GM21723 (cell line): Measurements from ENCODE around the gene LMNTD1.
"Not testable (repeated sequence)": the region's sequence is repeated elsewhere in the genome, so short reads cannot be mapped to it uniquely, and the experiment has no call there.

Experiments used
- ATAC-seq: cut with Tn5 transposase; IDR thresholded peaks from one replicate; pipeline ENCODE4 v1.9.1; 2021; ENCODE audit warnings: mild to moderate bottlenecking, moderate library complexity; ENCODE audit not compliant: unreplicated experiment

LMNTD1 gene, protein sequence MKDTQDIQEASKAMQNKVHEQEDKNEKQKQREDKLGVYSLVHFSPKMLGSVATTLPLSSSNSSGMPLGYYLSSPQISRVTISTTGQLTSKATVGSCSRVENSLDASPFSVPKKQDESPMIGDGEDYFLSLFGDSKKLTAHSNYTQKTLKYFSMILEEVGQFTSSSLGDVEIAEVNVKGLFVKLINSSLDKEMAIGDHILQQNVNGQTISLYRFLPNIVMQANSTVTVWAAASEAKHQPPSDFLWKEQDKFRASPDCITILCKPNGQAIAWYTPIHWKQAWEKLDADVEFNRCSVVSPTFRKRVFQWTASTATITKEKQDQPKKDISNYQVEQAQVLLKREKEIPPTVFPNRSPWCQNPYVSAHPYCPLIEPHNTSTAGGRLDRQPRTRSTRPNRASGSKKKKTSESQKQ

DNA sequence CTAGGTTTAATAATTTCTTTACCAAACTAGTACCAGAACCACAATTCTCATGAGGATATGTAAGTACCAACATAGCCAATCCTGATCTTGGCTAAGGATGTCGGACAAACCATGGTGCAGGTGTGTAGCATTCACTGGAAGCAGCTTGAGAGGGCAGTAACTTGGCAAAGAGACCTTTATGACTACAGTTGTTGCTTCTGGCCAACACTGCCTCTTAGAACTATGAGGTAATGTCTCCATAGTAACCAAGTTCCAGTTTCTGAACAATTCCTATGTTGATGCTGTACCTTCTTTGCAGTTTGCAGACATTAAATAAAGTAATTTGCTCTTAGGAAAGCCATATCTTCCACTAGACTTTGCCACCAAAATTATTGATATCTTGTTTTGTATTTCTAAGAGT lies at the start of gene LMNTD1:
Gene LMNTD1 (minus strand): TSS at position 186 of the 400 bp plus-strand sequence. CDS start 324 bp downstream, outside the sequence.
- no peak for ATAC-seq

DNA sequence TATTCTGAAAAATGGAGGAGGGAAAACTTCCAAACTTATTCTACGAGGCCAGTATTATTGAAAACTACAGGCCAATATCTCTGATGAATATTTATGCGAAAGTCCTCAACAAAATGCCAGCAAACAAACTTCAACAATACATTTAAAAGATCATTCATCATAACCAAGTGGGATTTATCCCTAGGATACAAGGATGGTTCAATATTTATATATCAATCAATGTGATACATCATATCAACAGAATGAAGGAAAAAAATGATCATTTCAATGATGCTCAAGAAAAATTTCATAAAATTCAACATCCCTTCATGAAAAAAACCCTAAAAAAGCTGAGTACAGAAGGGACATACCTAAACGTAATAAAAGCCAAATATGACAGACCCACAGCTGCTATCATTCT lies 45.9 kb upstream of the LMNTD1 start:
- ATAC-seq = no peak

DNA sequence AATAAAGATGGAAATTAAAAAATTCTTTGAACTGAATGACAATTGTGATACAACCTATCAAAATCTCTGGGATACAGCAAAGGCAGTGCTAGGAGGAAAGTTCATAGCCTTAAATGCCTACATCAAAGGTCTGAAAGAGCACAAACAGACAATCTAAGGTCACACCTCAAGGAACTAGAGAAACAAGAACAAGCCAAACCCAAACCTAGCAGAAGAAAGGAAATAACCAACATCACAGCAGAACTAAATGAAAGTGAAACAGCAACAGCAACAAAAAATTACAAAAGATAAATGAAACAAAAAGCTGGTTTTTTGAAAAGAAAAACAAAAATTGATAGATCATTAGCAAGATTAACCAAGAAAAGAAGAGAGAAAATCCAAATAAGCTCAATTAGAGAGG lies 42.4 kb upstream of the LMNTD1 start:
- not testable (repeated sequence) for ATAC-seq

DNA sequence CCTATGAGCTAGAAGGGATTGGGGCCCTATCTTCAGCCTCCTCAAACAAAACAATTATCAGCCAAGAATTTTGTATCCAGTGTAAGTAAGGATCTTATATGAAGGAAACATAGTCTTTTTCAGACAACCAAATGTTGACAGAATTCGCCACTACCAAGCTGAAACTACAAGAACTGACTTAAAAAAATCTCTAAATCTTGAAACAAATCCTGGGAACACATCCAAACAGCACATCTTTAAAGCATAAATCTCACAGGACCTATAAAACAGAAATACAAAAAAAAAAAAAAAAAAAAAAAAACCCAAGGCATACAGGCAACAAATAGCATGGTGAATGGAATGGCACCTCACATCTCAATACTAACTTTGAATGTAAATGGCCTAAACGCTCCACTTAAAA lies 41.3 kb upstream of the LMNTD1 start:
- no peak for ATAC-seq

DNA sequence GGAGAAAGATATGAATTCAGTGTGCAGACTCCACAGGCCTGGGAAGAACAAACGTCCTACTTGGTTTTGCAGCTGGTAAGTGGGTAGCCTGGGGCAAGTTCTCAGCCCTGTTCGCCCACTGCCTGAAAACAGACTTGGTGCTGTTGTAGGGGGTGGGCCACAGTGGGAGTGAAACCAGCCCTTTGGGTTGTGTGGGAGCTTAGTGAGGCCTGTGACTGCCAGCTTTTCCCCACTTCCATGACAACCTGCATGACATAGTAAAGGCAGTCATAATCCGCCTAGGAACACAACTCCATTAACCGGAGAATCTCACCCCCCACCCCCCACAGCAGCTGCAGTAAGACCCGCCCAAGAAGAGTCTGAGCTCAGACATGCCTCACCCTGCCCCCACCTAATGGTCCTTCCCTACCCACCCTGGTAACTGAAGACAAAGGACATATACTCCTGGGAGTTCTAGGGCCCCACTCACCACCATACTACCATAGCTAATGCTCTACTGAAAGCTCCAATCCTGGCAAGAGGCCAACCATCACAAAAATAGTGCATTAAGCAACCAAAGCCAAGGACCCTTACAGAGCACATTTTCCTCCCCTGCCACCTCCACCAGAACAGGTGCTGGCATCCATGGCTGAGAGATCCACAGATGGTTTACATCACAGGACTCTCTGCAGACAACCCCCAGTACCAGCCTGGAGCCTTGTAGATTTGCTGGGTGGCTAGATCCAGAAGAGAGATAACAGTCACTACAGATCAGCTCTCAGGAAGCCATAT lies 39.8 kb upstream of the LMNTD1 start:
- no peak for ATAC-seq

DNA sequence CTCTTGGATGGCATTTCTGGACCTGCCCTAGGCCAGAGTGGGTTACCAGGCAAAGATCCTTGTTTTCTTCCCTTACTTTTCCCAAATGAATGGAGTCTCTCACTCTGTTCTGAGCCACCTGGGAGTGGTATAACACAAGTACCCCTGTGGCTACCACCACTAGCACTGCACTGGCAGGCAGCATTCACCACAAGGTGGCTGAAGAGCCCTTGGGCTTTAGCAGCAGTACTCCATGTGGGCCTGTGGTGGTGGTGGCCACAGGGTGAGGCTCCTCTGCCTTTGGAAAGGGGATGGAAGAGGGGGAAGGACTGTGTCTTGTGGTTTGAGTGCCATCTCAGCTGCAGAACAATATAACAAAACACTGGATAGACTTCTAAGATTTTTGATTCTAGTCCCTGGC lies 38.1 kb upstream of the LMNTD1 start:
- ATAC-seq = no peak

DNA sequence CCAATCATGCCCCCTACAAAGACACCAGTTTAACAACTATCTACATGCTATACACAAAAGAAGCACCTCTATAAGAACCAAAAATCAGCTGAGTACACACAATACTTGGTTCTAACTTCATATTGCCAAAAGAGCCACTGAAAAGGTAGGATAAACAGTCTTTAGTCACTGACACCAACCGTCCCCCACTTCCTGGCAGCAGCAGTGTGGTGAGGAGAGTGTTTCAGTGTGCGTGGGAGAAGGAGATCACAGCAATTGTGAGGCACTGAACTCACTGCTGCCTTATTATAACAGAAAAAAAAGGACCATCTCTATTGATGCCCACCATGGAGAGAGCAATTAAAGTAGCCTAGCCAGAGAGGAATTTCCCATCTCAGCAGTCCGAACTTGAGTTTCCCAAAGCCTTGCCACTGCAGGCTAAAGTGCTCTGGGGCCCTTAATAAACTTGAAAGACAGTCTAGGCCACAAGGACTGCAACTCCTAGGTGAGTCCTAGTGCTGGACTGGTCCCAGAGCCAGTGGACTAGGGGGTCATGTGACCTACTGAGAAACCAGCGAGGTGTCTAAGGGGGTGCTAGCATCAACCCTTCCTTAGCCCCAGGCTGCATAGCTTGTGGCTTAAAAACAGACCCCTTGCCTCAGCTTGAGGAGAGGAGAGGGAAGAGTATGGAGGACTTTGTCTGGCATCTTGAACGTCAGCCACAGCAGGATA lies 37.1 kb upstream of the LMNTD1 start:
- ATAC-seq = no peak

DNA sequence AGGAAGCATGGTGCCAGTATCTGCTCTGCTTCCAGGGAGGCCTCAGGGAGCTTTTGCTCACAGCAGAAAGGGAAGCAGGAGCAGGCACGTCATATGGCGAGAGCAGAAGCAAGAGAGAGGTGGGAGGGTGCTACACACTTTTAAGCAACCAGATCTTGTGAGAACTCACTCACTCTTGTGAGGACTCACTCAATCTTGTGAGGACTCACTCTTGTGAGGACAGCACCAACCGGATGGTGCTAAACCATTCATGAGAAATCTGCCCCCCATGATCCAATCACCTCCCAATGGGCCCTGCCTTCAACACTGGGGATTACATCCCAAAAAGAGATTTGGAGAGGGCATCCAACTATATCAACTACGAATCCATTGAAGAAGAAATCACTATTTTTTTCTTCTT lies 34.3 kb upstream of the LMNTD1 start:
- no peak for ATAC-seq

DNA sequence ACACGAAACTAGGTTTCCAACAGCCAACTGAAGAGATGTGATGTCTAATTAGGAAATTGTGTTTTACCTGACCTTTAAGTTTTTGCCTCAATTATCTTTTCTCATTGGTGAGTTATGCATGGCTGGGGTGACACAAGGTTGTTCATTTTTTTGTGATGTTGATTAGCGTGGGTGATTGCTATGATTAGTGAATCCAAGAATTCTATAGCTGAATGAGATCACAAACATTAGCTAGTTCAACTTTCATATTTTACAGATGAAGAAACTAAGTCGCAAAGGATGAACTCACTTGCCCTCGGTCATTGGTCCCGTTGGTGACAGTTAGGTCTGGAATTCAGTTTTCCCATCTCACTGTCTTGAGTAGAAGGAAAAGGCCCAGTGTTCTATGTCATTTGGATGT lies 32.6 kb upstream of the LMNTD1 start:
- ATAC-seq = no peak

DNA sequence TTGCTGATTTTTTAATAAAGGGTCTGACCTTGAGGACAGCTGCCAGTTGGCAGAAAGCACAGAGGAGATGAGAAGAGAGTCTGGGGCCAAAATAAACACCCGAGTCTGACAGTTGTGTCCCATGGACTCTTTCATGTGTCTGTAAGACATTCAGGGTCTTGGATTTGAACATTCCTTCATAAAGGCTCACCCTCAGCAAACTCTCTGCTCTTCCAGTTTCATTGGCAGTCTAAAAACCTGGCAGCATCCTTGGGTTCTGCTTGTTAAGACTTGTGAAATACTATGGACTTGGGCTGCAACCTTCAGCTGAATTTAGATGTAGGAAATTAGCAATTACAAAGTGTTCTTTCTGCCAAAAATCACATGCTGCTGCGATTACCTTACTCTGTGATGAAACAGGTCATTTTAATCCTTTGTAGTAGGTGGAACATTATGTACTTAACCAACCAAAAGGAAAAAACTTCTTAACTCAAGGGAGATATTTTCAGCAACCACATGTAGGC lies 32.0 kb upstream of the LMNTD1 start:
- ATAC-seq = no peak

DNA sequence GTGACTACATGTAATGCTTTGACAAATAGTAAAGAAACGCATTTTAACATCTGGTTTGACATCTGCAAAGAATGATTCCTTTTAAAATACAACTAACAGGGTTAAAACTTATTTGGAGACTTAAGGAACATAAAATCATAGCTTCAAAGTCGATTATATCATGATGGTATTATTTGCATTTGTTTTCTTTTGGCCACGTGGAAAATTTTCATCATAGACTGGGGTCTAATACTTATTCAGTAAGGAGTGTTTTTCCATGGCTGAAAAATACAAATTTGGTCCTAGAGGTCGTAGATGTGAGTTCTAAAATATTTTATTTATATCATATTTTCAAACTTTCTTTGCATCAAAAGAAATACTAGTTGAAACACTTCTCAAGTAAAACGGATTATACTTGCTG lies 31.5 kb upstream of the LMNTD1 start:
- ATAC-seq = no peak

DNA sequence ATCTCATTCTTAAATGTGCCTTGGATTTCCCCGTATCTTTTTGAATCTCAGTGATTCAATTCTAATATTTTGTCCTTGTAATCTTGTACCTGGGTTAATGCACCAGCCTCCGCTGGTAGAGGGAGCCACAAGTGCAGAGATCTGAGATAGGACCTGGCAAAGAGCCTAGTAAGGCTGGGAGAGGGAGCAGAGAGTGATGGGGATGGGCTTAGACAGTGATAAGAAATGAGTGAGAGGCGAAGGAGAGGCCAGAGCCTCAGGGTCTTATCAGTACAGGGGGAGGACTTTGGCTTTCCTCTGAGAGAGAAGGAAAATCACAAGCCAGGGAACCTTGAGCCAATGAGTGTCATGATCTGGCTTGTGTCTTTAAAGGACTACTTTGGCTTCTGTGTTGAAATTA lies 30.5 kb upstream of the LMNTD1 start:
- ATAC-seq = no peak

DNA sequence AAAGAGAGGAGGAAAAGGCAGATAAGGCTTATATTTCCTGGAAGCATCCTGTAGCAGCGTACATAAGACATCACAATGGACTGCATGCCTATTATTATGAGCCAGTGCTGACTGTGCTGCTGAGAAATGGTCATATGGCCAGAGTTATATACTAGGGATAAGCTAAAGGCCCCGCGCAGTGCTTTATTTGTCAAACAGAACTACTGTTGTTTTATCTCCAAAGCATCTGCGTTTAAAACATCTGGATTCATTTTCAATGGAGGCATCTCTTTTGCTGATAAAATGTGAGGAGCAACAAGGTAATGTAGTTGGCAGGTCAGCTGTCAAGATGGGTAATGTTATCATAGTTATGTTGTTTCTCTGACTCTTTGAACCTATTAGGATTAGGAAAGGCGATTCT lies 28.0 kb upstream of the LMNTD1 start:
- no peak for ATAC-seq

DNA sequence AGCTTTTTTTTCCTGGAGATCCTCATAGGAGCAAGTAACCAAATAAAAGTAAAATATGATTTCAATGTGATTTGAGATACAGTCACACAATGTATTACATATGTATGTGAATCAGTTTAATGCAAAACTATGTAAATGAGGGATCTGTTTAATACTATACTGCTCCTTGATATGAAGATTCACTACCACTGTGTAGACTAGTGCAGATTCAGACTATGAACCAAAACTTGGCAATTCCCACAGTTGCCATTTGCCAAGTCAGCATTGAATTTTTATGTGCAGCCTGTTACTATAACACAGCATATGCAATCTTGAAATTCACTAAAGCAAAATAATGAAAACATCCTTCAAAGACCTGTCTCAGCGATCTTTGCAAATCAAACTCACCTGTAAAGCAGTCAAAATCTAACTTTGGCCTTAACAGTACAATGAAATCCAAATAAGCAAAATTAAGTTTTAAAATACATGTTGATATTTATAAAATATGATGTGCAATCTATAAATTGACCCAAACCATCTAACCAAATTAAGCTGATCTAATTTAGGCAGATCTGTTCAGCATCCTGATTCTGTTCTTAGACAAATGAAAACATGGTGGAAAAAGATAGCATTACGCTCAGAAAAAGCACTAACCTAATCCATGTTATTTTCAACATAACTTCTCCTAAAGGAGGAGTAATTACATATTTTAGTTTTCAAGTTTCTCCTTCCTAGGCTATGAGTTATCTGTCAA lies 25.5 kb upstream of the LMNTD1 start:
- ATAC-seq = no peak

DNA sequence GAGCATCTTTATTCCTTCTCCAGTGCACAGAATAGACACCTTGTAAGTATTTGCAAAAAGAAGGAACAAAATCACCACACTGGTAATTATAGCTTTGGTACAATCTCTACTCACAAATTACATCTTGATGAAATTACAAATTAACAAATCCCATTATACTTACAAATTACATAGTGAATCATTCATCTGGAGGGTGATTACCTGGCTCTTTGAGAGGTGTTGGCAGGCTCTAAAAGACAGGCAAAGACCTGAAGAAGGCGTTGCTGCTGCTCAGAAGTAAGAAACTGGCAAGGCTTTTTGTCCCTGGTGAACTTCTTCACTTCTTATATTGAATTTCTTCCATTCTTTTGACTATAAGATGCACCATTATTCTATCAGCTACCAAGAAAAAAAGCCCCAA lies 21.7 kb upstream of the LMNTD1 start:
- ATAC-seq = no peak

DNA sequence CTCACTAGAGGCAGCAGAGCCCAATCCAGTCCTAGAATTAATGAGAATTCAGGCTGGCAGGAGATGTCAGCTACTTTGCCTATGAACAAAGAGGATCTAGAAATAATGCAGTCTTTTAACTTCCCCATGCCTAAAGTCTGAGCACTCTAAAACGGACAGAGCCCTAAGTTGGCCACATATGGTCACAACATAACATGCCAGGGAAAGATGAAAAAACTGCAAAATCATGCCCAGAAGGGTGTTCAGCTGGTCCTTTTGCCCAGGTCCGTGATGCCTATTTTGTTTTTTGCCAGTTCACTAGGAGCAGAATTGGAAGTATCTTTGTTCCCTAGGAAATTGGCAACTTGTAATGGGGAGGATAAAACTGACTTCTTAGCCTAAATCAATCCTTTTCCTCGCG lies 20.3 kb upstream of the LMNTD1 start:
- no peak for ATAC-seq

DNA sequence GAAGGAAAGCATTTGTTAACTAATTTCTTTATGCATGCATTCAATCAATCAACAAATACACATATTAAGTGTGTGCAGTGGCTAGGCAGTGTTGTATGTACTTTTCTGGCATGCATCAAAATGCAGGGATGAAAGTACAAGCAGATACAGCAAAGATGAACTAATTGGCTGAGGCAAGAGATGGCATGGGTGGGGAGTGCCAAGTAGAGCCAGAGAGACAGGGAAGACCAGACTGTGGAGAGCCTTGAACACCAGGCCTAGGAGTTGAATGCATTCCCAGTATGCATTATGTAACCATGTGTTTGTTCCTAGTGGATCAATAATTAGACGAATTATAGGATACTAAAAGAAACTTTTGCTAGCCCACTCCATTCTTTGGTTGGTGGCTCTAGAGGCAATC lies 17.3 kb upstream of the LMNTD1 start:
- no peak for ATAC-seq

DNA sequence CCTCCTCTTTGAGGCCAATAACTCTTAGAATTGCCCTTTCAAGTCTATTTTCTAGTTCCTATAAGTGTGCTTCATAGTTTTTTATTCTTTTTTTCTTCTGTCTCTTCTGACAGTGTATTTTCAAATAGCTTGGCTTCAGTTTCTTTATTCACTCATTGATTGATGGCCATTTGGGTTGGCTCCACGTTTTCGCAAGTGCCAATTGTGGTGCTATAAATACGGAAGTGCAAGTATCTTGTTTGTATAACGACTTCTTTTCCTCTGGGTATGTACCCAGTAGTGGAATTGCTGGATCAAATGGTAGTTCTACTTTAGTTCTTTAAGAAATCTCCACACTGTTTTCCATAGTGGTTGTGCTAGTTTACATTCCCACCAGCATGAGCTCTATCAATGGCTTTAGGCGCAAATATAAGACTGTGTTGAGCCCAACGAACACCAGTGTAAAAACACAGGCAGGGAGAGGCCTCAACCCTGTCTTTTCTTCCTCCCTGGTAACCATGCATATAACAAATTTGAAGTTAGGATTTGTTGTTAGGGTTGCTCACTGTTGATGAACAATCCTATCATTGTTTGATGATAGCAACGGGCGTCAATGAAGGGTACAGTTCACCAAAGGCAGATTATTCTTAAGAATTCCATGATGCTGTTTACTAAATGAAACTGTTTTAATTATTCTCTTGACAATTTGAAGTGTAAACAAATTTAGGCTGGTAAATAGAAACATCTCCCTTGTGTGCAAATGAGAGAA lies 13.3 kb upstream of the LMNTD1 start:
- ATAC-seq = no peak

DNA sequence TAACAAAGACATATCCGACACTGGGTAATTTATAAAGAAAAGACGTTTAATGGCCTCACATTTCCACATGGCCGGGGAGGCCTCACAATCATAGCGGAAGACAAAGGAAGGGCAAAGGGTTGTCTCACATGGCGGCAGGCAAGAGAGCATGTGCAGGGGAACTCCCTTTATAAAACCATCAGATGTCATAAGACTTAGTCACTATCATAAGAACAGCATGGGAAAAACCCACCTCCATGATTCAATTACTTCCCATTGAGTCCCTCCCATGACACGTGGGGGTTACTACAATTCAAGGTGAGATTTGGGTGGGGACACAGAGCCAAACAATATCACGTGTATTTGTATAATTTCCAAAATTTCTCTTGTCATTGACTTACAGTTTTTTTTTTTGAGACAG lies 5.5 kb upstream of the LMNTD1 start:
- ATAC-seq = no peak

DNA sequence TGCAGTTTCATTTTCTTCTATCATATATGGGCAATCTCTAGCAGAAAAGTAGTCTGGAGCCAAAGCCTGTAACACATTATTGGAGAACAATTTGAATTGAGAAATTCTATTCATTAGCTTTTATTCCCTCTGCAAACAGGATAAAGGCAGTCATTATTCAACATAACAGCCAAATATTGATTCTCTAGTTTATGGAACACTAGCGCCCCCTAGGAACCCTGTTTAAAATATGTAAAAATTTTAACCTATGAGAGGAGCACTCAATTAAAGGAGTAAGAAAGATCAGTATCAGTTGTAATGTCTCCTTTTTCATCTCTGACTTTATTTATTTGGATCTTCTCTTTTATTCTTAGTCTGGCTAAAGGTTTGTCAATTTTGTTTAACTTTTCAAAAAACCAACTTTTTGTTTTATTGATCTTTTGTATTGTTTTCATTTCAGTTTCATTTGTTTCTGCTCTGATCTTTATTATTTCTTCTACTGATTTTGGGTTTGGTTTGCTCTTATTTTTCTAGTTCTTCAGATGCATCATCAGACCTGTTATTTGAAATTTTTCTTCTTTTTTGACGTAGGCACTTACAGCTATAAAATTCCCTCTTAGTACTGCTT lies 4.8 kb upstream of the LMNTD1 start:
- ATAC-seq = no peak
